A549 (cell line): ENCODE results near the gene PDE6G. TPM values are rescaled to one million over a fixed set of nuclear protein-coding genes. Genes with fewer than 3 reads are reported as not detected.
A peak's percentile ranks its signal among the peaks of the same experiment; 100 is the strongest.

Experiments
- ATAC-seq, 2 experiments: fragments of 200-7000 bp in 1 of 2; fragments of >200 bp in 1 of 2; cut with Nextera tagmentation in 1 of 2; cut with Tn5 transposase in 1 of 2; 3 replicates each; pipeline versions ENCODE4 v1.8.0 to v1.9.1; 2018 to 2020; ENCODE audit warnings: mild to moderate bottlenecking in 1 of 2, moderate library complexity in 1 of 2
- CTCF ChIA-PET: fragments of 300-600 bp; sonication (Branson Sonifier 250); formaldehyde crosslinking; extraction: SDS; loops from one replicate; lab custom pipeline; 2021; ENCODE audit warnings: antibody characterized with exemption, inconsistent platforms; lab: Yijun Ruan, JAX
- POLR2A ChIA-PET: fragments of 350-600 bp; formaldehyde crosslinking; extraction: SDS; loops from one replicate; lab custom pipeline; 2021; ENCODE audit warnings: antibody characterized with exemption, inconsistent platforms; lab: Yijun Ruan, JAX
- DNase-seq, 2 experiments: peaks; one replicate each; pipeline versions ENCODE4 v3.0.0 to v3.0.0-alpha.2; 2011 to 2016; ENCODE audit warnings: low read depth in 1 of 2, low spot score in 1 of 2
- FAIRE-seq: peaks from 2 replicates; lab custom pipeline; 2011; peaks lifted over from hg19 to GRCh38; lab: Jason Lieb, UNC
- H3K27ac ChIP-seq, 2 experiments: fragments of >200 bp; sonication (Bioruptor Twin); formaldehyde crosslinking; 3 replicates each; pipeline ENCODE4 v1.5.1; 2016 to 2017
- H3K4me1 ChIP-seq: fragments of >200 bp; sonication (Bioruptor Twin); formaldehyde crosslinking; 3 replicates; pipeline ENCODE4 v1.6.1; 2016
- H3K4me2 ChIP-seq: fragments of >200 bp; sonication (Bioruptor Twin); formaldehyde crosslinking; 3 replicates; pipeline ENCODE4 v1.6.1; 2016
- H3K4me3 ChIP-seq: fragments of >200 bp; sonication (Bioruptor Twin); formaldehyde crosslinking; 3 replicates; pipeline ENCODE4 v1.5.1; 2016
- H3K9me3 ChIP-seq: fragments of >200 bp; sonication (Bioruptor Twin); formaldehyde crosslinking; 3 replicates; pipeline ENCODE4 v1.6.1; 2016
- CBX2 ChIP-seq: fragments of 200-600 bp; sonication (generic); IDR thresholded peaks from 2 replicates; pipeline ENCODE4 v1.6.1; 2016; ENCODE audit warnings: low read depth, mild to moderate bottlenecking, borderline replicate concordance
- CEBPB ChIP-seq, 2 experiments: fragments of >200 bp in 1 of 2; sonication (Bioruptor Twin) in 1 of 2; formaldehyde crosslinking in 1 of 2; IDR thresholded peaks; 2 replicates each; pipeline ENCODE4 v1.6.1; 2012 to 2016
- EHF ChIP-seq: fragments of 250-450 bp; sonication (Bioruptor Pico); IDR thresholded peaks from 2 replicates; pipeline ENCODE4 v1.5.0; 2020; ENCODE audit warnings: mild to moderate bottlenecking
- EP300 ChIP-seq, 2 experiments: fragments of >200 bp; sonication (Bioruptor Twin); formaldehyde crosslinking; IDR thresholded peaks; 2 replicates in 1 of 2; 3 replicates in 1 of 2; pipeline ENCODE4 v1.6.1; 2016 to 2017
- ESRRA ChIP-seq: fragments of 150-350 bp; IDR thresholded peaks from 2 replicates; pipeline ENCODE4 v1.6.1; 2014; ENCODE audit warnings: mild to moderate bottlenecking, low read length, borderline replicate concordance
- HDAC2 ChIP-seq: fragments of 200-600 bp; sonication (generic); IDR thresholded peaks from 2 replicates; pipeline ENCODE4 v1.6.1; 2016
- HEYL ChIP-seq: fragments of 250-450 bp; sonication (Bioruptor Pico); IDR thresholded peaks from 2 replicates; pipeline ENCODE4 v1.8.0; 2021; ENCODE audit warnings: mild to moderate bottlenecking, moderate library complexity
- HMGXB4 ChIP-seq: fragments of 250-450 bp; sonication (Bioruptor Pico); IDR thresholded peaks from 2 replicates; pipeline ENCODE4 v1.5.0; 2021; ENCODE audit warnings: mild to moderate bottlenecking, moderate library complexity, borderline replicate concordance
- JUN ChIP-seq, 2 experiments: fragments of >200 bp; sonication (Bioruptor Twin); formaldehyde crosslinking; IDR thresholded peaks; 2 replicates in 1 of 2; 3 replicates in 1 of 2; pipeline ENCODE4 v1.6.1; 2016 to 2017
- KDM1A ChIP-seq: fragments of 200-600 bp; sonication (generic); IDR thresholded peaks from 2 replicates; pipeline ENCODE4 v1.6.1; 2016; ENCODE audit warnings: low read depth, mild to moderate bottlenecking
- MAX ChIP-seq: IDR thresholded peaks from 2 replicates; pipeline ENCODE4 v1.6.1; 2012
- MYC ChIP-seq: IDR thresholded peaks from 2 replicates; pipeline ENCODE4 v1.6.1; 2012; ENCODE audit warnings: mild to moderate bottlenecking, inconsistent platforms, low read length, improper control_type of control experiment, borderline replicate concordance
- NR3C1 ChIP-seq: fragments of >200 bp; sonication (Bioruptor Twin); formaldehyde crosslinking; IDR thresholded peaks from 3 replicates; pipeline ENCODE4 v1.6.1; 2017
- POLR2A ChIP-seq: IDR thresholded peaks from 2 replicates; pipeline ENCODE4 v1.6.1; 2012; ENCODE audit warnings: mild to moderate bottlenecking, low read length
- RARB ChIP-seq: fragments of 250-450 bp; sonication (Bioruptor Pico); IDR thresholded peaks from 2 replicates; pipeline ENCODE4 v1.8.0; 2021; ENCODE audit warnings: mild to moderate bottlenecking, moderate library complexity
- RCOR1 ChIP-seq: fragments of 150-350 bp; IDR thresholded peaks from 2 replicates; pipeline ENCODE4 v1.6.1; 2014; ENCODE audit warnings: antibody characterized with exemption, low read length, low read depth
- REST ChIP-seq: fragments of 200-600 bp; sonication (generic); IDR thresholded peaks from 2 replicates; pipeline ENCODE4 v1.6.1; 2016; ENCODE audit warnings: antibody characterized with exemption, mild to moderate bottlenecking, moderate library complexity
- RFX5 ChIP-seq: fragments of 450-650 bp; IDR thresholded peaks from 2 replicates; pipeline ENCODE4 v1.7.1; 2014; ENCODE audit warnings: antibody characterized with exemption, mild to moderate bottlenecking, moderate library complexity
- RNF2 ChIP-seq: fragments of 200-600 bp; sonication (generic); IDR thresholded peaks from 2 replicates; pipeline ENCODE4 v1.6.1; 2016; ENCODE audit warnings: low read depth, mild to moderate bottlenecking, antibody characterized with exemption, moderate library complexity, borderline replicate concordance
- TP53 ChIP-seq: fragments of 250-450 bp; sonication (Bioruptor Pico); IDR thresholded peaks from 2 replicates; pipeline ENCODE4 v1.5.0; 2021; ENCODE audit warnings: mild to moderate bottlenecking, moderate library complexity
- ZFP36 ChIP-seq: fragments of 450-650 bp; IDR thresholded peaks from 2 replicates; pipeline ENCODE4 v1.6.1; 2014; ENCODE audit warnings: borderline replicate concordance; ENCODE audit not compliant: partially characterized antibody
- ZSCAN20 ChIP-seq: fragments of 250-450 bp; sonication (Bioruptor Pico); IDR thresholded peaks from 2 replicates; pipeline ENCODE4 v1.8.0; 2022; ENCODE audit warnings: mild to moderate bottlenecking, moderate library complexity
- WGBS: methylation state at CpG from one replicate; pipeline ENCODE4 v1.1.6; 2017; ENCODE audit errors: missing lambda C conversion rate; 5-methylcytosine and 5-hydroxymethylcytosine counted together
- polyA minus RNA-seq: library from RNA; depleted of rRNA, polyadenylated mRNA; stranded (reverse); fragments of >200 nt; gene quantifications from 2 replicates; pipeline ENCODE4 v1.2.3, GENCODE V29; 2011; rRNA and poly(A)+ RNA removed
- polyA plus RNA-seq, 4 experiments: library from polyadenylated mRNA; depleted of rRNA in 3 of 4; stranded (reverse); fragments of >200 nt; fragmentation: RNase III in 1 of 4; extraction: RNeasy Plus Mini Kit Qiagen cat#74134 plus additional on column Dnase treatment in 1 of 4; gene quantifications; 2 replicates in 3 of 4; 3 replicates in 1 of 4; pipeline ENCODE4 v1.2.3, GENCODE V29; 2011 to 2017

Gene PDE6G
- polyA plus RNA-seq (2011; rRNA removed) (1.0 and 1.2 TPM in 2 replicates), polyA plus RNA-seq (2017; fragmentation: RNase III; extraction: RNeasy Plus Mini Kit Qiagen cat#74134 plus additional on column Dnase treatment) (0.90 to 2.0 TPM (median 1.2 TPM) in 3 replicates), polyA minus RNA-seq (1.0 and 3.3 TPM in 2 replicates)
- polyA plus RNA-seq (2012; cell fraction: cytosol; rRNA removed) = 1.5 and 3.3 TPM in 2 replicates
- polyA plus RNA-seq (2012; cell fraction: nucleus; rRNA removed) = 2.0 and 3.5 TPM in 2 replicates

- Histone ChIP-seq H3K4me1 (peaks cover 9% of the 10 kb centered on the region), H3K4me2 (no peak within 1 kb of the TSS), H3K4me3 (no peak within 1 kb of the TSS), H3K27ac (peak within 1 kb of the TSS in 1 of 2 experiments; percentile 2; a peak in 1 of 6 replicates), H3K9me3 (no peaks in the 10 kb centered on the region)
- FAIRE-seq = no peak
- DNase-seq = no peak
- ChIA-PET CTCF (interaction anchor here (0.8 to 3.4 kb wide), 7 partner anchors 9 to 55 kb away, joined by 3 to 17 read pairs (median 4); no protein-coding TSS in a partner anchor), POLR2A (interaction anchor here (1.0 to 1.4 kb wide), 2 partner anchors 11 to 19 kb away, joined by 3 read pairs; partner anchors contain the start of genes CCDC137, NPLOC4 and TSPAN10)
- 0 out of 6 replicates have a peak, but pooled peaks of 1 of the 2 experiments have one; percentile 5 for ATAC-seq
- 83% methylated on average over 15 of the region's 15 CpGs for WGBS
- TF ChIP-seq EHF (CRISPR knock-in tag) = no peak
- no peak for TF ChIP-seq RCOR1
- TF ChIP-seq HEYL (CRISPR knock-in tag) = no peak
- no peak for TF ChIP-seq EP300 (IDR thresholded peaks at IDR 0.05)
- no peak for TF ChIP-seq RFX5
- no peak for TF ChIP-seq RNF2
- no peak for TF ChIP-seq POLR2A
- TF ChIP-seq RARB = no peak
- no peak for TF ChIP-seq ESRRA
- no peak for TF ChIP-seq REST
- no peak for TF ChIP-seq HDAC2
- no peak for TF ChIP-seq CEBPB (IDR thresholded peaks at IDR 0.05)
- TF ChIP-seq MAX = no peak
- TF ChIP-seq NR3C1 = no peak
- TF ChIP-seq MYC = no peak
Measured at GRCh38 chr17:81656118-81656743, at the start of gene PDE6G. Gene PDE6G (minus strand): TSS chr17:81656542. CDS start chr17:81653305, 3,237 bp downstream.

GRCh38 chr17:81705518-81706231, 49.3 kb upstream of the PDE6G start:
- ATAC-seq (no peak), DNase-seq (no peak), FAIRE-seq (no peak)
- Histone ChIP-seq H3K4me1 (peaks cover 20% of the 10 kb centered on the region), H3K4me3 (no peak overlapping the region), H3K4me2 (no peak overlapping the region), H3K27ac (no peak overlapping the region), H3K9me3 (no peaks in the 10 kb centered on the region)
- WGBS = 95% methylated on average over 30 of the region's 30 CpGs
- POLR2A ChIA-PET = no interaction called here
- CTCF ChIA-PET = interaction anchor here (0.8 to 1.6 kb wide), 3 partner anchors 10 to 22 kb away, joined by 3 to 4 read pairs (median 3); partner anchors contain the start of genes ARL16 and HGS
- TF ChIP-seq CBX2 (no peak), KDM1A (no peak), JUN (IDR thresholded peaks at IDR 0.05) (no peak), ZSCAN20 (no peak), TP53 (no peak), HMGXB4 (CRISPR knock-in tag) (no peak), ZFP36 (no peak), MAX (no peak)
